GM10248 (cell line): ENCODE results near the gene MYLIP.

ENCODE experiments used
- CTCF ChIA-PET: fragments of 300-600 bp; sonication (Branson Sonifier 250); formaldehyde crosslinking; extraction: SDS; loops from one replicate; lab custom pipeline; 2021; ENCODE audit warnings: antibody characterized with exemption; lab: Yijun Ruan, JAX
- POLR2A ChIA-PET: fragments of 350-650 bp; sonication (Branson Sonifier 250); formaldehyde crosslinking; extraction: SDS; loops from one replicate; lab custom pipeline; 2020; ENCODE audit warnings: antibody characterized with exemption; lab: Yijun Ruan, JAX
- DNase-seq: peaks from one replicate; pipeline ENCODE4 v3.0.0; 2012; ENCODE audit errors: extremely low spot score
- CTCF ChIP-seq: IDR thresholded peaks from 2 replicates; pipeline ENCODE4 v1.5.1; 2012; ENCODE audit warnings: mild to moderate bottlenecking, low read depth; ENCODE audit errors: extremely low read depth, missing control alignments, control extremely low read depth

MYLIP gene

DNA sequence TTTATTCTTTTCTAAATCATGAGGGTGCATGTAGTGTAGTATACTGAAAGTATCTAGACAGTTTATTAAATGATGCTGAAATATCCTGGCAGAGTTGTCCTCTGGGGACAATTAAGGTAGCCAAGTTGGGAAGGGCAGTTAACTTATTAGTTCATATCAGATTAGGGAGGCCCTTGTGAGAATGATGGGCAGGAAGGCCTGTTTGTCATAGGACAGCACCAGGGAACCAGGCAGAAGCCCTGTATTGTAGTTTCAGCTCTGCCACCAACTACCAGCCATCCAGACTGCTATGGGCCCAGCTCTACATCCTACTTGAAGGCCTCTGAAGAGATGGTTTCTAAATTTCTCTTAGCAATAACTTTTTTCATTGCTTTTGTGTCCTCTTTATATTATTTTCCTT is 4.0 kb downstream of the MYLIP start:
- POLR2A ChIA-PET = no interaction called here
- DNase-seq = no peak
- CTCF ChIA-PET = interaction anchor here (1.6 to 4.9 kb wide), 3 partner anchors 10 to 441 kb away, joined by 8 to 24 read pairs (median 8); no protein-coding TSS in a partner anchor
- no peak for TF ChIP-seq CTCF

DNA sequence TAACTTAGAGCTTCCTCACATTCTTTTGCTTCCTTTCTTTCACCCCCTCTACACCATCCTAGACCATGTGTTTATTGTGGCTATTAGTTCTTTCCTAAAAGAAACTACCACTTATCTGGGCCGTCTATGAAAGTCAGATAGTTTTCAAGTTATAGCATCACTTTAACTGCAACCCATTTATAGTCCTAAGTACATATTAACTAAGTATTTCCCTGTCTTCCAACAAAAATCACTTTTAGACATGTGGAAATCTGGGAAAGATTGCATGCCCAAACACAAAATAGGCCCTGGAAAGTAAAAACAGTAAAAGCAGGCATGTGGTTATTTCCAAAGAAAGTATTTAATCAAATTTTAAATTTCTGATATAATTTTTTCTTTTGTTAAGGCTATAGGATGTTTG is 5.5 kb downstream of the MYLIP start:
- POLR2A ChIA-PET = no interaction called here
- no peak for TF ChIP-seq CTCF
- CTCF ChIA-PET = interaction anchor here (0.8 to 4.9 kb wide), 7 partner anchors 8 to 442 kb away, joined by 3 to 24 read pairs (median 5); no protein-coding TSS in a partner anchor
- DNase-seq = no peak

DNA sequence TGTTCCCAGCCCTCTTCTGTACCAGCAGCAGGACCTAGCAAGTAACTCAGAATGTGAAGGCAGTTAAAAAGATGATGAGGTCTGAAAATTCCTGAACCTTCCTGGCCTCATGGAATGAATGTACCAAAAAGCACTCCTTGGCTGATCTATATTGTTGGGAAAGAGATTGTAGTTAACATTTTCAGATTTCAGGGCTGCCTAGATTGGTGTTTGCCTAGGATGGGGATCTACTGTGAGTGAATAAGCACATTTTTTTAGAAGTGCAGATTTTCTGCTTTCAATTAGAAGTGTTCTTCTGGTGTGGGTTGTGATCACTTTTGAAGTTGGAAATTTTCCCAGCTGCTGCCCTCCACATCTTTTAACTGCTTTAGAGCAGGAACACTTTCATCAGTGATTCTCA is 6.2 kb downstream of the MYLIP start:
- TF ChIP-seq CTCF = no peak
- no peak for DNase-seq
- POLR2A ChIA-PET = no interaction called here
- CTCF ChIA-PET = no interaction called here

- DNase-seq = no peak
- POLR2A ChIA-PET = no interaction called here
- TF ChIP-seq CTCF = no peak
- CTCF ChIA-PET = interaction anchor here (1.2 to 2.0 kb wide), 4 partner anchors 12 to 445 kb away, joined by 3 to 7 read pairs (median 6); no protein-coding TSS in a partner anchor
These were observed 7.2 kb downstream of the MYLIP start for GRCh38 chr6:16136091-16136490.

GRCh38 chr6:16136621-16137450 is 8.0 kb downstream of the MYLIP start:
- POLR2A ChIA-PET = no interaction called here
- no peak for DNase-seq
- CTCF ChIA-PET = interaction anchor here (0.7 to 2.0 kb wide), 8 partner anchors 8 to 445 kb away, joined by 3 to 7 read pairs (median 4); partner anchors contain the start of gene MYLIP
- TF ChIP-seq CTCF = no peak

GRCh38 chr6:16137451-16137801 is 8.5 kb downstream of the MYLIP start:
- no peak for DNase-seq
- TF ChIP-seq CTCF = no peak
- ChIA-PET POLR2A (no interaction called here), CTCF (interaction anchor here (0.7 to 2.0 kb wide), 7 partner anchors 9 to 446 kb away, joined by 3 to 7 read pairs (median 5); partner anchors contain the start of gene MYLIP)
